Suprapubic skin (tissue), 4 donors: ENCODE measurements around the gene GPR171.

Experiments
- CTCF ChIP-seq, 2 donors: fragments of 200-600 bp in 1 of 2; fragments of 450-650 bp in 1 of 2; sonication (generic) in 1 of 2; IDR thresholded peaks; one replicate each; pipeline ENCODE4 v1.5.1; 2016 to 2019; ENCODE audit warnings: antibody characterized with exemption in 2 of 2, mild to moderate bottlenecking in 1 of 2, moderate library complexity in 1 of 2
- EP300 ChIP-seq: sonication (generic); formaldehyde crosslinking; IDR thresholded peaks from one replicate; pipeline ENCODE4 v1.6.1; 2017; ENCODE audit warnings: antibody characterized with exemption
- POLR2A ChIP-seq, 2 donors: fragments of 450-650 bp; IDR thresholded peaks; one replicate each; pipeline ENCODE4 v1.6.1; 2017; ENCODE audit warnings: antibody characterized with exemption in 2 of 2, mild to moderate bottlenecking in 2 of 2, moderate library complexity in 2 of 2
- POLR2AphosphoS5 ChIP-seq, 3 donors: sonication (generic); formaldehyde crosslinking; IDR thresholded peaks; one replicate each; pipeline ENCODE4 v1.6.1; 2017; ENCODE audit warnings: antibody characterized with exemption in 3 of 3

GRCh38 chr3:151197981-151198767 is 4.8 kb downstream of the GPR171 start:
- TF ChIP-seq EP300 = no peak
- no peak for TF ChIP-seq POLR2A (IDR thresholded peaks at IDR 0.05)
- TF ChIP-seq CTCF (IDR thresholded peaks at IDR 0.05) = no peak
- TF ChIP-seq POLR2AphosphoS5 (IDR thresholded peaks at IDR 0.05) = no peak
